GM10266 (cell line): ENCODE data around the gene ARF1.

Experiments
- DNase-seq: peaks from one replicate; pipeline ENCODE4 v3.0.0; 2012; ENCODE audit errors: extremely low spot score
- CTCF ChIP-seq: IDR thresholded peaks from 2 replicates; pipeline ENCODE4 v1.5.1; 2012; ENCODE audit warnings: mild to moderate bottlenecking, low read depth; ENCODE audit not compliant: control insufficient read depth, insufficient read depth; ENCODE audit errors: missing control alignments

ARF1 gene

GRCh38 chr1:228038387-228039005 lies 44.0 kb upstream of the ARF1 start:
- no peak for TF ChIP-seq CTCF

GRCh38 chr1:228039006-228039903 lies 43.3 kb upstream of the ARF1 start:
- TF ChIP-seq CTCF, result no peak
- no peak for DNase-seq

More at GRCh38 chr1:228038387-228039005, 44.0 kb upstream of the ARF1 start:
- DNase-seq, result no peak

- no peak for TF ChIP-seq CTCF
- DNase-seq, result no peak
Observed at GRCh38 chr1:228039986-228040385, 42.5 kb upstream of the ARF1 start.

- no peak for TF ChIP-seq CTCF
- DNase-seq, result no peak
Observed at GRCh38 chr1:228041316-228041715, 41.2 kb upstream of the ARF1 start.

GRCh38 chr1:228042508-228042907 lies 40.0 kb upstream of the ARF1 start:
- DNase-seq, result no peak
- no peak for TF ChIP-seq CTCF

- no peak for TF ChIP-seq CTCF
- no peak for DNase-seq
Observed at GRCh38 chr1:228043281-228043848, 39.1 kb upstream of the ARF1 start.

GRCh38 chr1:228044961-228045360 lies 37.5 kb upstream of the ARF1 start:
- TF ChIP-seq CTCF, result no peak
- DNase-seq, result no peak
